ENCODE results near the gene RHCG.

DNA sequence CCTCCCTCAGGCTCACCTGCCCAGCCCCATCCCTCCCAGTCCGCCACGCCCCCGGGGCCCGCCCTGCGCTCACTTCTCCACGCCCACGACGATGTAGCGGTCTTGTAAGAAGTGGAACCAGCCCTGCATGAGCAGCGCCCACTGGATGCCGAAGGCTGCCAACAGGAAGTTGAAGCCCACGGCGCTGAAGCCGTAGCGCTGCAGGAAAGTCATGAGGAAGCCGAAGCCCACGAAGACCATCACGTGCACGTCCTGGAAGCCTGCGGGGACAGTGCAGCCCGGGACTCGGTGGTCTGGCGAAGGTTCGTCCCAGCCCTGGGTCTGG lies 9.7 kb downstream of the RHCG start:
- TF ChIP-seq, protein P1, sequence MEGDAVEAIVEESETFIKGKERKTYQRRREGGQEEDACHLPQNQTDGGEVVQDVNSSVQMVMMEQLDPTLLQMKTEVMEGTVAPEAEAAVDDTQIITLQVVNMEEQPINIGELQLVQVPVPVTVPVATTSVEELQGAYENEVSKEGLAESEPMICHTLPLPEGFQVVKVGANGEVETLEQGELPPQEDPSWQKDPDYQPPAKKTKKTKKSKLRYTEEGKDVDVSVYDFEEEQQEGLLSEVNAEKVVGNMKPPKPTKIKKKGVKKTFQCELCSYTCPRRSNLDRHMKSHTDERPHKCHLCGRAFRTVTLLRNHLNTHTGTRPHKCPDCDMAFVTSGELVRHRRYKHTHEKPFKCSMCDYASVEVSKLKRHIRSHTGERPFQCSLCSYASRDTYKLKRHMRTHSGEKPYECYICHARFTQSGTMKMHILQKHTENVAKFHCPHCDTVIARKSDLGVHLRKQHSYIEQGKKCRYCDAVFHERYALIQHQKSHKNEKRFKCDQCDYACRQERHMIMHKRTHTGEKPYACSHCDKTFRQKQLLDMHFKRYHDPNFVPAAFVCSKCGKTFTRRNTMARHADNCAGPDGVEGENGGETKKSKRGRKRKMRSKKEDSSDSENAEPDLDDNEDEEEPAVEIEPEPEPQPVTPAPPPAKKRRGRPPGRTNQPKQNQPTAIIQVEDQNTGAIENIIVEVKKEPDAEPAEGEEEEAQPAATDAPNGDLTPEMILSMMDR (conservative IDR thresholded peaks at IDR 0.05; ENCODE audit: low read length) = no peak
- no peak for TF ChIP-seq EZH2phosphoT487 (IDR thresholded peaks at IDR 0.05; ENCODE audit: borderline replicate concordance, low read depth, low read length)

Measured in OCI-LY7 (cell line).